CD4-positive, alpha-beta T cell treated with Interleukin-21 for 1 hour (primary cell): ENCODE results near the gene SCYL3.
"Not testable (repeated sequence)": the region's sequence is repeated elsewhere in the genome, so short reads cannot be mapped to it uniquely, and the experiment has no call there.

Experiments used
- DNase-seq: peaks from one replicate; pipeline ENCODE4 v3.0.0-alpha.2; 2020

The SCYL3 gene

DNA sequence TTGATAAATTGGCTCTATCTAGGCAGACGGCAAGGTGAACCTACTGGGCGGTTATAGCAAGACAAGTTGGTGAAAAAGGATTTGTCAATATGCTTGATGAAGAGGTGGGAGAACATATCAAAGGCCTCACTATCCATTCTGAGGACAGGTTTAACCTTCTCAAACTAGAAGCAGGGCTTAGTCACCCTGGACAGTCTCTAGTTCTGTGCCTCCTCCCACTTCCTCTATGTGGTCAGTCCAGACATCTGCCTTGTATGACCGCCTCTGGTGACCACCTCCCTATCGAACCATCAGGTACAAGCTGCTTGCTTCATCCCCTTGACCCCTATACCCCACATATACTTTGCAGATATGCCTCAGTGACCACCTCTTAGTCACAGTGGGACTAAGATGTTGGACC lies 2.3 kb upstream of the SCYL3 start:
- no peak for DNase-seq

DNA sequence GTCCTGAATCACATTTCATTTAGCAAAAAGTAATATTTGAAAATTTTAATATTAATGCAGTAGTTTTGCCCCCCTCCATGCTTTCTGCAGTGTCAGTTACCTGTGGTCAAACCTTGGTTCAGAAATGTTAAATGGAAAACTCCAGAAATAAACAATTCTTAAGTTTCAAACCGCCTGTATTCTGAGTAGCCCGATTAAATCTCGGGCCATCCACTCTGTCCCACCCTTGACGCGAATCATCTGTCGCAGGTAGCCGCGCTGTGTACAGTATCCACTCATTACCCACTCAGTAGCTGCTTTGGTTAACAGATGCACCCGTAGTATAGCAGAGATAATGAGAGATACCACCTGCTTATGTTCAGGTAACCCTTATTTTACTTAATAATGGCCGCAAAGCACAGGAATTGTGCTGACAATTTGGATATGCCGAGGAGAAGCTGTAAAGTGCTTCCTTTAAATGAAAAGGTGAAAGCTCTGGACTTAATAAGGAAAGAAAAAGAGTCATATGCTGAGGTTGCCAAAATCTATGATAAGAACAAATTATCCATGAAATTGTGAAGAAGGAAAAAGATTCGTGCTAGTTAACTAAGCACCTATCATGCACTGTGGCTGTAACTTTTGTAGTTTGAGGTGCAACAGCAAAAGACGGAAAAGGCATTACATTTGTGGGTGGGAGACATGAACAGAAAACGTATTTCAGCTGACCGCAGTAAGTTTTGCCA lies 889 bp upstream of the SCYL3 start:
- DNase-seq: no peak

DNA sequence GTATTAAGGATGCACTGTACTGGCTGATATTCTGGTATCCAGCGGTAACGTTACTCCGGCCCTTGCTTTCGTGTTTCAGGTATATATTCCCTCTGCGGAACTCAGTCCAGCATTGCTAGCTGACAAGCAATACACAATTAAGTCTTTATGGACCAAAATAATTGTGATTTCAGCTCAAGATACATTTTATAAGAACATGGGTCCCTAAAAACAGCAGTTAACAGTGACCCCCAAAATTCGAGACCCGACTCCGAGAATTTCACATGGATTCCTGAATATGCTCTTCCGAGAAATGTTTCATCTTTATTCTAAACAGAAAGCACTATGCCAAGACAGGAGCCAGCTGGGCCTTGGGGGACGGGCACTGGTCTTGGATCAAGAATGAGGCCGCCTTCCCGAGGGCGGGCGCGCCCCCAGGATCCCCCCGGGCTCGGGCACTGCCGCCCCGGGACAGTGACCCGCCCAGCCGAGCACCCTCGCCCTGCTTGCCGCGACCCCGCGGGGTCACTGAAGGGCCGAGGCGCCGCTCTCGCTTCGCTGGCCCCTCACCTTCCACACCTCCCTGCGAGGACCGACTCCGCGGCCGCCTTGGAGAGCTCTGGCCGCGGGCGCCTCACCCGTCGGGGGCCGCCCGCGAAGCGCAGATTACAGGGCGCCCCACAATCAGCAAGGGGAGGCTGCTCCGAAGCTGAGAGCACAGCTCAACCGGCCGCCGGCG lies 610 bp downstream of the SCYL3 start:
- no peak for DNase-seq

DNA sequence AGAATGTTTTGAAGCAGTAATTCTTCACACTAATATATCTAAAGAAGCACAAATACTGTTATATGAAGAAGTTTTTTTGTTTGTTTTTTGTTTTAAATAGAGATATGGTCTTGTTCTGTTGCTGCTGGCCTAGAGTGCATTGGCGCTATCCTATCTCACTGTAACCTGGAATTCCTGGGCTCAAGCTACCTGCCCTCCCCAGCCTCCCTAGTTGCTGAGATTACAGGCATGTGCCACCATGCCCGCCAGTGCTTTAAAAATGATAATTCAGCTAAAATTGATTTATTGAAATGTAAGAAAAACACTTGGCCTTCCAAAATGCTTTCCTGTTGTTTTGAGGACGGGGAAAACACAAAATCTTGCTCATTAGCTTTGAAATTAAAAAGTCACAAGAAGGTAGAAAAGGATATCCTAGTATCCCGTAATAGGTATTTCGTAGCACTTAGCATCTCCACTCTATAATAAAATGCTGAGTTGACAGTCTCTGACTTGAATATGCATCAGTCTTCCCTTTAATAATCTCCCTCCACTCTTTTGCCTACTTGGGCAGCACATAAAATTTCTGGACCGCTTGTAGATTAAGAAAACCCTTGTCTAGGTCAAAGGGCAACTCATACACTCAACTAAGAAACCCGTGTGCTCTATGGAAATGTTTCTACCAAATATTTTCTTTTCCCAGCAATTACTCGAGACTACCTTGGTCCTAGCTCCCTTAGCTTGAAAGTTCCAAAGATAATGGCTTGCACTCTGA lies 1.3 kb downstream of the SCYL3 start:
- peak; percentile 11 for DNase-seq

GRCh38 chr1:169891539-169891885 lies 2.2 kb downstream of the SCYL3 start:
- DNase-seq: no peak

DNA sequence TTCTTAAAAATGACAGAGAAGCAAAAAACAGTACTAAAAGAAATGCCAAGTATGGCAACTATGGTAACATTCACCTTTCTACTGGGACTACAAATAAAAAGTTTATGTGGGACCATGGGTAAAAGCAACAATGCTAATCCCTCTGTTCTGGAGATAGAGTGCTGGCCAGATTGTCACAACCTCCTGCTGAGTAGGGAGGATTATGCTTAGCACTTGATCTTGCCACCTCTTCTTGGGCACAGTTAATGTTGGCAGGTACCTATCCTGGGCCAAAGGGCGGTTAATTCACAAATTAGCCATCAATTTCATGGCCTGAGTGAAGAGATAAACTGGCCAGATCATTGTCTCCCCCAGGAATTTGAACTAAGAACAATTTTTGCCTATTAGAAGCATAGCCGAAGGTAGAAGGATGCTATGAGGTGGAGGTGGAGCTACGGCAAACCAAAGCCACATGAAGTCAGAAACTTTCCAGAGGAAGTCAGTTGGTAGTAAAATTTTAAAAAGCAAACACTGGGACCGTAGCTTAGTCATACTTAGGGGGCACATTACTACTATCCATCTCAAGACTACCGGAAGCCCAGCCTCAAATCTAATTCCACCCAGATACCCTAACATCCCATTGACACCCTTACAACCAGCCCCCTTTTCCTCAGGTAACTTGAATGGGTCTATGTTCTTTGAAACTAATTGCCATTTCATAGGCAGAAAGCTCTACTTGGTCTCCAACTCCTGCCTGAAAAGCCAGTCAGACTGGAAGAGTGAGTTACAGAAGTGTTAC lies 2.7 kb downstream of the SCYL3 start:
- peak; percentile 69 for DNase-seq

DNA sequence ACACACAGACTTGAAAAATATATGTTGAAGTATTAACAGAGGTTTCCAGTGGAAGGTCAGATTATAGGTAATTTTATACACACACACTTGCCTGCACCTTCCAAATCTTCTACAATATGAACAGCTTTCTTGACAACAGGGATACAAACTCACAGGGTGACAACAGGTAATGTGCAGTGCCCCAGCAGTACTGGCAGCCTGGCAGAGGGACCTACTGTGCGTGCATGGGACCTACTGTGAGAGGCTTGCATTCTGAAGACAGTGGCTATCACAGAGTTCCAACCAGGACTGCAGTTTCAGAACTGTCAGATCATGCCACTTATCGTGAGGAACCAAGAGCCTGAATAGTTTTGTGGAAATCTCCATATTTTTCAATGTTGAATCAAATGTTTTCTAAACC lies 3.8 kb downstream of the SCYL3 start:
- no peak for DNase-seq

GRCh38 chr1:169886931-169887330 lies 6.8 kb downstream of the SCYL3 start:
- DNase-seq: no peak

DNA sequence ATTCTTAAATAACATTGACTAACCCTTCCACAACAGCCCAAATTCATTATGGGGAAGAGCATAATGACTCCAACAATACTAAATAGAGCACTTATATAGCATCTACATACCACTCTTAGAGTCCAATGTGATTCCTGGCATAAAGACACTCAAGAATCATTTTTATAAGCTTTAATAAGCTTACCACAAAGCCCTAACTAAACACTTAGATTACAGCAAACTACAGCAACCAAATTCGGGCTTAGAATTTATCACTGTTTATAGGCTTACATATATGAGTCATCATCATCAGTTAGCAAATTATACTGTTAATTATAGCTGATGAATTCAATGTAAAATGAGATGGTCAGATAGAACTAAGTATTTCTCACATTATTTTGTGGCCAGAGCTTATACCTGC lies 7.3 kb downstream of the SCYL3 start:
- no peak for DNase-seq

DNA sequence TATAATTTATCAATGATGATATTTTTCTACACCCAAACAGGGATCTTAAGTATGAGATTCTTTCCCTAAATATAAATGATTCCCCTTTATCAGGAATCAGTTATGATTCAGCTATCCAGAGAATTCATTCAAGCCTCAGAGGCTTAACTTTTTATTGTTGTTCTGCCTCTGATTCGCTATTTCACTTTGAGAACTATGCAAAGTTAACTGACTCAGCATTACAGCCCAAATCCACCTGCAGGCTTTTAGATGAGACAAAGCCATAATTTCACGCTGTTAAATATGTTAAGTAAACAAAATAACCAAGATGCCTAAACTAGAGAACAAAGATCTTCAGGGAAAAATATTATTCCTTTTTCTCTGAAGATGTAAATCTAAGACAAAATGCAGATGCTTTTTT lies 8.5 kb downstream of the SCYL3 start:
- DNase-seq: no peak

GRCh38 chr1:169884634-169885033 lies 9.1 kb downstream of the SCYL3 start:
- no peak for DNase-seq

GRCh38 chr1:169882039-169882511 lies 11.6 kb downstream of the SCYL3 start:
- no peak for DNase-seq

DNA sequence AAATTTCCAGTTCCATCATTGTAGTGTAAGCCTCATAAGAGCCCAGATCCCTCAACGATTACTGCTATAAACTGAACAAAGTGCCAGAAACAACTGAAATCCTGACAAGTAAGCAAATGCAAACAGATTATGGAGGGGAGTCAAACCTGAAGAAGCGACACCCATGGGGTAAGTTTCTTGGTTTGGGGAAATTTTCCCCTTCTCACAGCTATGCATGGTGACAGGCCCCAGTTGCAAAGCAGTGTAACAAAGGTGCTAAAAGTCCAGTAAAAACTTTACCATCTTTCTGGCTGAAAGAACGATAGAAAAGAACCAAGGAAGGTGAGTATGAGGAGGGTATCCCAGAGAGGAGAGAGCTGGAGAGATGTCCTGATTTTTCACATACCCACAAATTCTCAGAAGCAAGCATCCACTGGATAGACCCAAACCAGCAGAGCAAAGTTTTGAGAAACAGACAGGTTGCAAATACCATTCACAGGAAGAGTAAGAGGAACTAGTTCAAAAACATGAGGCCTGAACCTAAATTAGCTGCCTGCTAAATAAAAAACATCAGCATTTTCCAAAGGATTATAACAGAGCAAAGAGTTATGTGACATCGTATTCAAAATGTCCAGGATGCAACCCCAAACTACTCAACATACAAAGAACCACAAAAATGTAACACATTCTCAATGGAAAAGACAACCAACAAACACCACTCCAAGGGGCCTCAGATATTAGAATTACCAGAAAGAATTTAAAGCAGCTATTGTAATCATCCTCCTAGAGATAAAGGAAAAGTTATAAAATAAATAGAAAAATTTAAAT lies 14.5 kb downstream of the SCYL3 start:
- DNase-seq: no peak

- no peak for DNase-seq
These were observed 15.2 kb downstream of the SCYL3 start for GRCh38 chr1:169878498-169878897.

- DNase-seq: no peak
These were observed 15.8 kb downstream of the SCYL3 start for GRCh38 chr1:169877800-169878491.

GRCh38 chr1:169874229-169874628 lies 19.5 kb downstream of the SCYL3 start:
- DNase-seq: no peak

GRCh38 chr1:169873582-169874199 lies 20.0 kb downstream of the SCYL3 start:
- DNase-seq: no peak

GRCh38 chr1:169872906-169873305 lies 20.8 kb downstream of the SCYL3 start:
- DNase-seq: no peak

- DNase-seq: not testable (repeated sequence)
These were observed 21.7 kb downstream of the SCYL3 start for GRCh38 chr1:169871988-169872387.

DNA sequence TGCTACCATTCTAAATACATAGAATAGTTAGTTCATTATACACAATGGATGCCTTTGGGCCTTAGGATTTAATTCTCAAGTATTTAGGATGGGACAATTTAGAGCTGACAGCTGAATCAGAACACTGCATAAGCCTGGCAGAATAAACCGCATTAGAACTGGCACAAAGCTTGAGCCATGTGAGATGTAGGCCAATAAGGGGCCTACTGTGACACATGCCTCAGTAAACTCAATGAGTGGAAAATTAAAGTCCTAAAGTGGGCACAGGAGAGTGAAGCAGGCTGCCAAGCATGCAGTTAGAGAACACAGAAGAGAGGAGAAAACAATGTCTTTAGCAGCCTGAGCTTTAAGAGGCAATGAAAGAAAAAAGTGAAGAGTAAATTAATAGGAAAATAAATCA lies 24.3 kb downstream of the SCYL3 start:
- DNase-seq: no peak

- DNase-seq: no peak
These were observed 24.7 kb downstream of the SCYL3 start for GRCh38 chr1:169868978-169869377.
